HEK293T (cell line): ENCODE measurements around the gene ADAM10.

Experiments used
- BHLHE40 ChIP-seq: fragments of 450-650 bp; IDR thresholded peaks from 2 replicates; pipeline ENCODE4 v1.6.1; 2016; ENCODE audit warnings: mild to moderate bottlenecking, moderate library complexity, borderline replicate concordance
- ELF4 ChIP-seq: fragments of 450-650 bp; IDR thresholded peaks from 2 replicates; pipeline ENCODE4 v1.6.1; 2017; ENCODE audit warnings: antibody characterized with exemption
- FOXA1 ChIP-seq: fragments of 450-650 bp; IDR thresholded peaks from 2 replicates; pipeline ENCODE4 v1.6.1; 2016; ENCODE audit warnings: mild to moderate bottlenecking
- FOXK2 ChIP-seq: fragments of 450-650 bp; IDR thresholded peaks from 2 replicates; pipeline ENCODE4 v1.6.1; 2016; ENCODE audit warnings: mild to moderate bottlenecking
- FOXM1 ChIP-seq: fragments of 450-650 bp; IDR thresholded peaks from 2 replicates; pipeline ENCODE4 v1.6.1; 2017; ENCODE audit warnings: mild to moderate bottlenecking, borderline replicate concordance
- HDGF ChIP-seq: fragments of 450-650 bp; IDR thresholded peaks from 2 replicates; pipeline ENCODE4 v1.6.1; 2017; ENCODE audit warnings: antibody characterized with exemption, borderline replicate concordance
- L3MBTL2 ChIP-seq: fragments of 450-650 bp; conservative IDR thresholded peaks from 2 replicates; pipeline ENCODE4 v1.6.1; 2016; ENCODE audit warnings: mild to moderate bottlenecking
- PKNOX1 ChIP-seq: fragments of 450-650 bp; IDR thresholded peaks from 2 replicates; pipeline ENCODE4 v1.6.1; 2016
- SP1 ChIP-seq: fragments of 450-650 bp; IDR thresholded peaks from 2 replicates; pipeline ENCODE4 v1.6.1; 2017
- SUZ12 ChIP-seq: fragments of 450-650 bp; IDR thresholded peaks from 2 replicates; pipeline ENCODE4 v1.6.1; 2016; ENCODE audit warnings: mild to moderate bottlenecking
- TARDBP ChIP-seq: fragments of 450-650 bp; IDR thresholded peaks from 2 replicates; pipeline ENCODE4 v1.6.1; 2016

- TF ChIP-seq ELF4 (no peak), HDGF (no peak), FOXM1 (no peak), SUZ12 (no peak), PKNOX1 (no peak), TARDBP (no peak), FOXK2 (no peak), FOXA1 (no peak), L3MBTL2 (no peak), SP1 (no peak), BHLHE40 (no peak)
Measured at GRCh38 chr15:58694641-58695398, 54.7 kb downstream of the ADAM10 start.
